ENCODE measurements around the gene UNC5A. TPM values are rescaled to one million over a fixed set of nuclear protein-coding genes. Genes with fewer than 3 reads are reported as not detected.
A peak's percentile ranks its signal among the peaks of the same experiment; 100 is the strongest.

Gene UNC5A
- total RNA-seq, 1 experiment from 2014 or later: 10.1 TPM

DNA sequence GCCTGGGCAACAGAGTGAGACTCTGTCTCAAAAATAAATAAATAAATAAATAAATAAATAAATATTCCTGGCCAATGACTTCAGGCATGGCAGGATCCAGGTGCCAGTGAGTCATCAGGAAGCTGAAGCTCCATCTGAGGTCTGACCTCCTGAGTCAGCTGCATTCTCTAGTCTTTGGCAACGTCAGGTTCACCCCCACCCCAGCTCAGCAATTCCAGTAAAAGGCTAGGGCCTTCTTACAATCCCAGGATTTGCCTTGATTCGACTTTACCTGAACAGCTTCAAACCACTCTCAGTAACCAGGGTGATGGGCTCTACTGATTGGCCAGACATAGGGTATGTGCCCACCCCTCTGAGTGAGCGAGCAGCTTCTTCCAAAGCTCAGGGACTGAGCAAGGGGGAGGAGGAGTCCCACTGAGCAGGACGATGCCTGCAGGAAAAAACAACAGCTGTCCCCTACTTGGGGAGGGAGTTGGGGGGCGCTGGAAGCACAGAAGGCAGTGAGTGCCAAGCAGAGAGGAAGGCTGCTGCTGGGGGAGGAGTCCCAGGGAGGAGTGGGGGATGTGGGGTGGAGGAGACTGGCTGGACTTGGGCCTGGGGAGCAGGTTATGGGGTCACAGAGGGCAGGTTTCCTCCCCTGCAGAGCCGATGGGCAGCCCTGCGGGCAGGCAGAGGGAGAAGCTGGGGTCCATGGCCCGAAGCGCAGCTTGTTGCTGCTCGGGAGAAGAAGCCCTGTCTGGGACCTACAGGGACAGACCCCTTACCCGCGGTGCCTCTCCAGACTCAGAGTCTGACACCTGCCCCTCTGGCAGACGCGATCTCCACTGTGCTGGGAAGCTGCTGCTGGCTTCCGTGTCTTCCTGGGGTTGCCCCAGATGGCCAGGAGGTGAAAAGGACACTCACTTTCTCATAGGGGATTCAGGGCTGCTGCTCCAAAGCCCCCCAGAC lies 25.9 kb upstream of the UNC5A start:
- Histone ChIP-seq H2AFZ (ENCODE audit: low read depth, low read length, poor library complexity, severe bottlenecking) (peak overlapping the region; percentile 88), H3K9me3 (ENCODE audit: control insufficient read depth in 1 of 2, insufficient read depth in 1 of 2, low read depth in 1 of 2, low read length in 2 of 2) (no peaks in the 10 kb centered on the region), H3K4me3 (replicated peaks in 1 of 2; ENCODE audit: low read depth in 1 of 2, low read length in 2 of 2) (peak overlapping the region in 1 of 2 experiments; percentile 27; a peak in 2 of 4 replicates), H3K4me2 (ENCODE audit: low read length) (peak overlapping the region; percentile 82), H3K27me3 (ENCODE audit: insufficient read depth, low read length) (no peaks in the 10 kb centered on the region; the same call in 1 of the 2 replicates), H3K79me2 (ENCODE audit: insufficient read depth, low read length) (no peaks in the 10 kb centered on the region), H3K27ac (ENCODE audit: low read depth, low read length) (no peak overlapping the region; the same call in 1 of the 2 replicates), H3K4me1 (ENCODE audit: control insufficient read depth in 1 of 2, insufficient read depth in 2 of 2, low read length in 2 of 2) (peaks cover 8 to 37% of the 10 kb centered on the region in 2 experiments), H3K9me2 (ENCODE audit: insufficient read depth) (no peaks in the 10 kb centered on the region), H3K36me3 (ENCODE audit: control insufficient read depth in 1 of 2, insufficient read depth in 2 of 2, low read length in 2 of 2) (no peaks in the 10 kb centered on the region), H3K9ac (ENCODE audit: low read length) (peak overlapping the region; percentile 44; the same call in 1 of the 2 replicates), H4K20me1 (ENCODE audit: insufficient read depth) (no peaks in the 10 kb centered on the region)
- RAD21 ChIA-PET (ENCODE audit: low non-redundant PET in 1 of 2, low total read pairs in 2 of 2, uncharacterized antibody in 2 of 2, unreplicated experiment in 2 of 2): no interaction called here
- intact Hi-C loops (cut with micrococcal nuclease): no loop called here
- no TSS peak for BruUV-seq (replicated peaks)
- DNase-seq (ENCODE audit: low read depth, low spot score) (peak; percentile 81), ATAC-seq (peak; percentile 86)
- CTCF ChIA-PET: interaction anchor here (0.7 to 1.0 kb wide), 3 partner anchors 40 to 125 kb away, joined by 3 read pairs; no protein-coding TSS in a partner anchor
- POLR2A ChIA-PET: interaction anchor here (1.2 kb wide), 1 partner anchor 13 kb away, joined by 3 read pairs; no protein-coding TSS in a partner anchor
- peak; percentile 76 for TF ChIP-seq JUND (IDR thresholded peaks at IDR 0.05)
- TF ChIP-seq FOSL1 (IDR thresholded peaks at IDR 0.05; ENCODE audit: low read depth): peak; percentile 85
- TF ChIP-seq MAX (IDR thresholded peaks at IDR 0.05): no peak
- peak; percentile 42; the same call in 1 of the 2 replicates for TF ChIP-seq POLR2AphosphoS5 (IDR thresholded peaks at IDR 0.05; ENCODE audit: low read depth, low read length)
- TF ChIP-seq SP1 (IDR thresholded peaks at IDR 0.05; ENCODE audit: low read depth): peak; percentile 32; the same call in 1 of the 2 replicates
- no peak for TF ChIP-seq ELF1 (IDR thresholded peaks at IDR 0.05; ENCODE audit: borderline replicate concordance, low read depth)
